Tibial nerve (tissue), 4 donors: ENCODE measurements around the gene HLA-DRB1. TPM values are rescaled to one million over a fixed set of nuclear protein-coding genes. Genes with fewer than 3 reads are reported as not detected.
"Not testable (repeated sequence)": the region's sequence is repeated elsewhere in the genome, so short reads cannot be mapped to it uniquely, and the experiment has no call there.

ENCODE experiments used
- DNase-seq, 2 donors: peaks; one replicate each; pipeline ENCODE4 v3.0.0-alpha.2; 2019; ENCODE audit warnings: low spot score in 2 of 2
- H3K27ac ChIP-seq, 4 donors: fragments of 200-600 bp; sonication (generic) in 3 of 4; one replicate each; pipeline ENCODE4 v1.5.1; 2017 to 2019; ENCODE audit warnings: mild to moderate bottlenecking in 1 of 4
- H3K27me3 ChIP-seq, 2 donors: fragments of 200-600 bp; sonication (generic) in 1 of 2; one replicate each; pipeline versions ENCODE4 v1.5.1 to v1.6.0; 2017 to 2019
- H3K36me3 ChIP-seq, 3 donors: fragments of 200-600 bp; sonication (generic); one replicate each; pipeline ENCODE4 v1.5.1; 2018 to 2019
- H3K4me1 ChIP-seq, 4 donors: fragments of 200-600 bp; sonication (generic) in 3 of 4; one replicate each; pipeline ENCODE4 v1.5.1; 2017 to 2019
- H3K4me3 ChIP-seq, 4 donors: fragments of 200-600 bp; sonication (generic) in 3 of 4; one replicate each; pipeline ENCODE4 v1.5.1; 2017 to 2019; ENCODE audit warnings: mild to moderate bottlenecking in 1 of 4, moderate library complexity in 1 of 4
- H3K9me3 ChIP-seq, 4 donors: fragments of 200-600 bp; sonication (generic) in 3 of 4; one replicate each; pipeline ENCODE4 v1.5.1; 2017 to 2019
- CTCF ChIP-seq, 5 experiments: fragments of 200-600 bp in 3 of 5; fragments of 450-650 bp in 2 of 5; sonication (generic) in 3 of 5; IDR thresholded peaks; one replicate each; pipeline ENCODE4 v1.5.1; 2016 to 2019; ENCODE audit warnings: antibody characterized with exemption in 5 of 5, mild to moderate bottlenecking in 3 of 5, moderate library complexity in 2 of 5
- EP300 ChIP-seq, 2 donors: sonication (generic); formaldehyde crosslinking; IDR thresholded peaks; one replicate each; pipeline ENCODE4 v1.6.1; 2017; ENCODE audit warnings: antibody characterized with exemption in 2 of 2, mild to moderate bottlenecking in 1 of 2
- POLR2A ChIP-seq, 2 donors: fragments of 450-650 bp; IDR thresholded peaks; one replicate each; pipeline ENCODE4 v1.6.1; 2017; ENCODE audit warnings: antibody characterized with exemption in 2 of 2, mild to moderate bottlenecking in 2 of 2, moderate library complexity in 2 of 2
- WGBS, 2 donors: methylation state at CpG; one replicate each; pipeline ENCODE4 v1.1.5; 2018; 5-methylcytosine and 5-hydroxymethylcytosine counted together
- small RNA-seq: library from RNA; depleted of rRNA; stranded (forward); fragments of <200 nt; gene quantifications from one replicate; pipeline ENCODE3, GENCODE V24; 2016
- total RNA-seq, 4 donors: library from RNA; depleted of rRNA; stranded (reverse); fragments of >200 nt; gene quantifications; one replicate each; pipeline ENCODE4 v1.1.0, GENCODE V29; 2016

HLA-DRB1 gene
- total RNA-seq, 4 donors from 2014 or later, result 40.2 to 94.8 (median 64.3) TPM

- Histone ChIP-seq H3K4me3 (no peak overlapping the region), H3K27me3 (no peaks in the 10 kb centered on the region), H3K4me1 (no peaks in the 10 kb centered on the region), H3K27ac (no peak overlapping the region), H3K36me3 (no peaks in the 10 kb centered on the region), H3K9me3 (no peaks in the 10 kb centered on the region)
- TF ChIP-seq POLR2A (IDR thresholded peaks at IDR 0.05) (no peak), CTCF (IDR thresholded peaks at IDR 0.05) (no peak), EP300 (IDR thresholded peaks at IDR 0.05) (no peak)
- 29 to 35% methylated on average over 4 to 5 of the region's 5 CpGs for WGBS, 2 donors
- DNase-seq, result no peak
Observed at GRCh38 chr6:32551410-32551809, 38.2 kb downstream of the HLA-DRB1 start.

GRCh38 chr6:32539839-32540238 is 49.8 kb downstream of the HLA-DRB1 start:
- Histone ChIP-seq H3K4me3 (no peak overlapping the region), H3K36me3 (no peaks in the 10 kb centered on the region), H3K27me3 (no peaks in the 10 kb centered on the region), H3K4me1 (no peaks in the 10 kb centered on the region), H3K27ac (no peak overlapping the region), H3K9me3 (no peaks in the 10 kb centered on the region)
- DNase-seq, result no peak
- TF ChIP-seq EP300 (IDR thresholded peaks at IDR 0.05) (no peak), POLR2A (IDR thresholded peaks at IDR 0.05) (no peak), CTCF (IDR thresholded peaks at IDR 0.05) (no peak)
- 28 to 39% methylated on average over 3 of the region's 5 CpGs for WGBS, 2 donors

GRCh38 chr6:32530431-32530793 is 59.2 kb downstream of the HLA-DRB1 start:
- not testable (repeated sequence) for H3K4me1 ChIP-seq, DNase-seq, H3K27me3 ChIP-seq, H3K27ac ChIP-seq, H3K36me3 ChIP-seq, H3K4me3 ChIP-seq, H3K9me3 ChIP-seq
- WGBS, 2 donors, result 0% methylated on average over 3 of the region's 3 CpGs

- Histone ChIP-seq H3K27ac (no peak within 1 kb of the TSS), H3K36me3 (no peaks in the 10 kb centered on the region), H3K4me1 (no peaks in the 10 kb centered on the region), H3K27me3 (no peaks in the 10 kb centered on the region), H3K9me3 (no peaks in the 10 kb centered on the region), H3K4me3 (no peak within 1 kb of the TSS)
- DNase-seq, result peak; percentile 5 to 13
- TF ChIP-seq CTCF (IDR thresholded peaks at IDR 0.05), result no peak
- TF ChIP-seq POLR2A (IDR thresholded peaks at IDR 0.05), result peak in 1 of 2 donors; percentile 19
- WGBS, 2 donors, result 6% methylated on average over 4 of the region's 4 CpGs; no CpG with 5 or more reads in 1 of the 2 donors
Observed at GRCh38 chr6:32529697-32530430, 59.8 kb downstream of the HLA-DRB1 start, which contains the start of gene HLA-DRB5. TSS of gene HLA-DRB5 (minus strand) at chr6:32530287. CDS start at chr6:32530224, 63 bp downstream.

Small RNAs within 50 kb of the gene (small RNA-seq; reads per million reads assigned to genes)
- gene RNU1-61P, result not detected

Other genes starting within 250 kb of the HLA-DRB1 start
- not detected for gene TSBP1, start 217.9 kb downstream of the HLA-DRB1 start, total RNA-seq
- not detected for gene BTNL2, start 182.7 kb downstream of the HLA-DRB1 start, total RNA-seq
- 100 to 1,000 TPM; 179 to 620 (median 253) TPM for gene HLA-DRA, start 150.0 kb downstream of the HLA-DRB1 start, total RNA-seq
- 10 to 100 TPM in 1 of 4 donors, 1 to 10 TPM in 1, not detected in 2; 5.1 to 56.1 TPM for gene HLA-DRB5, start 59.6 kb downstream of the HLA-DRB1 start, total RNA-seq
- 10 to 100 TPM in 1 of 4 donors, 1 to 10 TPM in 2, under 1 TPM in 1; 0.30 to 17.2 (median 9.2) TPM for gene HLA-DQA1, start 47.6 kb upstream of the HLA-DRB1 start, total RNA-seq
- gene HLA-DQB1, start 76.8 kb upstream of the HLA-DRB1 start, total RNA-seq, result 10 to 100 TPM in 1 of 4 donors, 1 to 10 TPM in 2, under 1 TPM in 1; 0.90 to 12.0 (median 3.0) TPM
- 1 to 10 TPM in 1 of 4 donors, under 1 TPM in 2, not detected in 1; 0.63 to 1.8 (median 0.98) TPM for gene HLA-DQA2, start 151.5 kb upstream of the HLA-DRB1 start, total RNA-seq
- 1 to 10 TPM in 3 of 4 donors, not detected in 1; 1.5 to 3.5 (median 2.0) TPM for gene HLA-DQB2, start 173.7 kb upstream of the HLA-DRB1 start, total RNA-seq
- 1 to 10 TPM in 2 of 4 donors, not detected in 2; 2.1 to 3.5 TPM for gene HLA-DOB, start 227.2 kb upstream of the HLA-DRB1 start, total RNA-seq
- gene TAP2, start 248.9 kb upstream of the HLA-DRB1 start, total RNA-seq, result 10 to 100 TPM; 14.1 to 21.9 (median 19.8) TPM